Astrocyte (in vitro differentiated cells and primary cell): ENCODE measurements around the gene POLR3B. TPM values are rescaled to one million over a fixed set of nuclear protein-coding genes. Genes with fewer than 3 reads are reported as not detected.

Experiments used
- DNase-seq: peaks from one replicate; pipeline ENCODE4 v3.0.0-alpha.2; 2010; ENCODE audit warnings: low read depth
- FAIRE-seq: peaks from 2 replicates; lab custom pipeline; 2011; peaks lifted over from hg19 to GRCh38; lab: Jason Lieb, UNC
- H2AFZ ChIP-seq: 2 replicates; pipeline ENCODE4 v1.6.0; 2012; ENCODE audit warnings: low read depth, low read length, inconsistent platforms
- H3K27ac ChIP-seq: 2 replicates; pipeline ENCODE4 v1.5.1; 2011; ENCODE audit warnings: low read depth, low read length, inconsistent platforms
- H3K27me3 ChIP-seq: 2 replicates; pipeline ENCODE4 v1.6.0; 2011; ENCODE audit warnings: low read length, inconsistent platforms; ENCODE audit not compliant: insufficient read depth
- H3K36me3 ChIP-seq: 2 replicates; pipeline ENCODE4 v1.5.1; 2011; ENCODE audit warnings: low read length, inconsistent platforms; ENCODE audit not compliant: insufficient read depth
- H3K4me1 ChIP-seq: 2 replicates; pipeline ENCODE4 v1.5.1; 2011; ENCODE audit warnings: low read length, inconsistent platforms; ENCODE audit not compliant: insufficient read depth
- H3K4me2 ChIP-seq: 2 replicates; pipeline ENCODE4 v1.6.0; 2012; ENCODE audit warnings: low read length, inconsistent platforms
- H3K4me3 ChIP-seq: 2 replicates; pipeline ENCODE4 v1.5.1; 2011; ENCODE audit warnings: low read depth, mild to moderate bottlenecking, low read length, inconsistent platforms; ENCODE audit not compliant: insufficient read depth
- H3K79me2 ChIP-seq: 2 replicates; pipeline ENCODE4 v1.6.0; 2012; ENCODE audit warnings: mild to moderate bottlenecking, low read length, inconsistent platforms; ENCODE audit not compliant: insufficient read depth
- H3K9ac ChIP-seq: 2 replicates; pipeline ENCODE4 v1.6.0; 2012; ENCODE audit warnings: mild to moderate bottlenecking, low read length, inconsistent platforms
- H3K9me3 ChIP-seq: 2 replicates; pipeline ENCODE4 v1.5.1; 2012; ENCODE audit warnings: low read depth, mild to moderate bottlenecking, low read length, inconsistent platforms; ENCODE audit not compliant: insufficient read depth
- H4K20me1 ChIP-seq: 2 replicates; pipeline ENCODE4 v1.6.0; 2012; ENCODE audit warnings: low read length, inconsistent platforms; ENCODE audit not compliant: insufficient read depth
- H3K27ac Mint-ChIP-seq: one replicate; pipeline ENCODE4 v1.8.0; 2021; ENCODE audit warnings: mild to moderate bottlenecking, mixed read lengths; ENCODE audit not compliant: unreplicated experiment
- H3K27me3 Mint-ChIP-seq: one replicate; pipeline ENCODE4 v1.8.0; 2021; ENCODE audit warnings: low read depth, mixed read lengths; ENCODE audit not compliant: unreplicated experiment
- H3K36me3 Mint-ChIP-seq: one replicate; pipeline ENCODE4 v1.8.0; 2021; ENCODE audit warnings: low read depth, mixed read lengths; ENCODE audit not compliant: unreplicated experiment
- H3K4me1 Mint-ChIP-seq: one replicate; pipeline ENCODE4 v1.8.0; 2021; ENCODE audit warnings: low read depth, mixed read lengths; ENCODE audit not compliant: unreplicated experiment
- H3K4me3 Mint-ChIP-seq: one replicate; pipeline ENCODE4 v1.8.0; 2021; ENCODE audit warnings: mild to moderate bottlenecking, moderate library complexity, mixed read lengths; ENCODE audit not compliant: unreplicated experiment
- H3K9me3 Mint-ChIP-seq: one replicate; pipeline ENCODE4 v1.8.0; 2021; ENCODE audit warnings: mild to moderate bottlenecking, mixed read lengths; ENCODE audit not compliant: unreplicated experiment
- EZH2 ChIP-seq: IDR thresholded peaks from 2 replicates; pipeline ENCODE4 v1.6.1; 2012; ENCODE audit warnings: mild to moderate bottlenecking, low read length, inconsistent platforms; ENCODE audit not compliant: insufficient read depth
- total RNA-seq: library from RNA; stranded (reverse); gene quantifications from 2 replicates; pipeline ENCODE4 v1.2.1, GENCODE V29; 2021
- TF ChIP-seq, protein P1 (sequence below): IDR thresholded peaks from 2 replicates; pipeline ENCODE4 v1.5.1; 2011; ENCODE audit warnings: low read depth, mild to moderate bottlenecking, inconsistent platforms, low read length, moderate library complexity; ENCODE audit not compliant: insufficient read depth

Gene POLR3B
- total RNA-seq, 1 donor from 2014 or later: 10.9 TPM

- Mint-ChIP-seq H3K4me3 (no peak overlapping the region), H3K27me3 (no peaks in the 10 kb centered on the region), H3K36me3 (peaks cover 29% of the 10 kb centered on the region), H3K9me3 (no peaks in the 10 kb centered on the region), H3K4me1 (no peaks in the 10 kb centered on the region), H3K27ac (no peak overlapping the region)
- TF ChIP-seq EZH2: no peak
- TF ChIP-seq, protein P1, sequence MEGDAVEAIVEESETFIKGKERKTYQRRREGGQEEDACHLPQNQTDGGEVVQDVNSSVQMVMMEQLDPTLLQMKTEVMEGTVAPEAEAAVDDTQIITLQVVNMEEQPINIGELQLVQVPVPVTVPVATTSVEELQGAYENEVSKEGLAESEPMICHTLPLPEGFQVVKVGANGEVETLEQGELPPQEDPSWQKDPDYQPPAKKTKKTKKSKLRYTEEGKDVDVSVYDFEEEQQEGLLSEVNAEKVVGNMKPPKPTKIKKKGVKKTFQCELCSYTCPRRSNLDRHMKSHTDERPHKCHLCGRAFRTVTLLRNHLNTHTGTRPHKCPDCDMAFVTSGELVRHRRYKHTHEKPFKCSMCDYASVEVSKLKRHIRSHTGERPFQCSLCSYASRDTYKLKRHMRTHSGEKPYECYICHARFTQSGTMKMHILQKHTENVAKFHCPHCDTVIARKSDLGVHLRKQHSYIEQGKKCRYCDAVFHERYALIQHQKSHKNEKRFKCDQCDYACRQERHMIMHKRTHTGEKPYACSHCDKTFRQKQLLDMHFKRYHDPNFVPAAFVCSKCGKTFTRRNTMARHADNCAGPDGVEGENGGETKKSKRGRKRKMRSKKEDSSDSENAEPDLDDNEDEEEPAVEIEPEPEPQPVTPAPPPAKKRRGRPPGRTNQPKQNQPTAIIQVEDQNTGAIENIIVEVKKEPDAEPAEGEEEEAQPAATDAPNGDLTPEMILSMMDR: no peak
- Histone ChIP-seq H3K4me2 (no peak overlapping the region), H4K20me1 (no peaks in the 10 kb centered on the region), H3K27me3 (no peaks in the 10 kb centered on the region), H3K4me3 (no peak overlapping the region), H3K4me1 (no peaks in the 10 kb centered on the region), H3K27ac (no peak overlapping the region), H3K9ac (no peak overlapping the region), H3K79me2 (no peaks in the 10 kb centered on the region), H2AFZ (no peak overlapping the region), H3K9me3 (no peaks in the 10 kb centered on the region), H3K36me3 (peaks cover 25% of the 10 kb centered on the region)
- DNase-seq (no peak), FAIRE-seq (no peak)
Measured at GRCh38 chr12:106499628-106500027, 142.1 kb downstream of the POLR3B start.

DNA sequence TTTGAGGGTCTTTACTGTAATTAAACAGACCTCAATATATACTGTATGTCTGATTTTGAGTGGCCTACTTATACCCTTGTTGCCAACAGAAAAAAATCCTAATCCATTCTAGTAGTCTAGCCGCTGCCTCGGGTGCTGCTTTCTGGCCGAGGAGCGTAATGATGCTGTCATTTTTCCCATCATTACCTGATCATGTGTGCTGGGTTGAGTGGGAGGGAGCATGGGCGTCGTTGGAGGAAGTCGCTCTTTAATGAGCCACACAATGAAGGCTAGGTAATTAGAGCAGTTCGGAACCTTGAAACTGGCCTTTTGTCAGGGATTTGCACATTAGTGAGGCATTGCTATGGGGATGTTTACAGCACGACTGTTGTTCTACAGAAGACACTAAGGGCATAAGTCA, 149.1 kb downstream of the POLR3B start:
- H4K20me1 ChIP-seq: no peaks in the 10 kb centered on the region
- no peaks in the 10 kb centered on the region for H3K27me3 ChIP-seq
- no peak overlapping the region for H3K4me3 ChIP-seq
- Mint-ChIP-seq H3K36me3 (peaks cover 13% of the 10 kb centered on the region), H3K4me3 (no peak overlapping the region), H3K27me3 (no peaks in the 10 kb centered on the region), H3K9me3 (no peaks in the 10 kb centered on the region), H3K4me1 (no peaks in the 10 kb centered on the region), H3K27ac (no peak overlapping the region)
- H2AFZ ChIP-seq: no peak overlapping the region
- FAIRE-seq: no peak
- no peak overlapping the region for H3K27ac ChIP-seq
- no peak overlapping the region for H3K4me2 ChIP-seq
- peaks cover 22% of the 10 kb centered on the region for H3K36me3 ChIP-seq
- no peak for TF ChIP-seq EZH2
- TF ChIP-seq, protein P1: no peak
- H3K9ac ChIP-seq: no peak overlapping the region
- H3K9me3 ChIP-seq: no peaks in the 10 kb centered on the region
- DNase-seq: no peak
- H3K79me2 ChIP-seq: no peaks in the 10 kb centered on the region
- H3K4me1 ChIP-seq: no peaks in the 10 kb centered on the region

GRCh38 chr12:106508966-106509365, 151.4 kb downstream of the POLR3B start:
- Mint-ChIP-seq H3K4me3 (no peak overlapping the region), H3K27me3 (no peaks in the 10 kb centered on the region), H3K36me3 (peaks cover 11% of the 10 kb centered on the region), H3K4me1 (no peaks in the 10 kb centered on the region), H3K27ac (no peak overlapping the region), H3K9me3 (no peaks in the 10 kb centered on the region)
- H3K4me2 ChIP-seq: no peak overlapping the region
- H2AFZ ChIP-seq: no peak overlapping the region
- no peaks in the 10 kb centered on the region for H3K27me3 ChIP-seq
- no peak for DNase-seq
- no peak for FAIRE-seq
- no peak overlapping the region for H3K27ac ChIP-seq
- no peaks in the 10 kb centered on the region for H3K4me1 ChIP-seq
- no peaks in the 10 kb centered on the region for H3K79me2 ChIP-seq
- H4K20me1 ChIP-seq: no peaks in the 10 kb centered on the region
- TF ChIP-seq EZH2: no peak
- peaks cover 15% of the 10 kb centered on the region for H3K36me3 ChIP-seq
- no peak overlapping the region for H3K4me3 ChIP-seq
- H3K9ac ChIP-seq: no peak overlapping the region
- no peaks in the 10 kb centered on the region for H3K9me3 ChIP-seq
